GM23248 (cell line): ENCODE data around the gene HSD17B2. TPM values are rescaled to one million over a fixed set of nuclear protein-coding genes. Genes with fewer than 3 reads are reported as not detected.
A peak's percentile ranks its signal among the peaks of the same experiment; 100 is the strongest.

Source experiments
- DNase-seq: peaks from one replicate; pipeline ENCODE4 v3.0.0-alpha.2; 2015
- H2AFZ ChIP-seq: fragments of 200-600 bp; sonication (generic); 2 replicates; pipeline ENCODE4 v1.6.1; 2016; ENCODE audit warnings: antibody characterized with exemption
- H3F3A ChIP-seq: fragments of 200-600 bp; sonication (generic); 2 replicates; pipeline ENCODE4 v1.6.1; 2016; ENCODE audit warnings: mild to moderate bottlenecking, antibody characterized with exemption, mixed run types; ENCODE audit not compliant: insufficient read depth
- H3K27ac ChIP-seq: fragments of 200-600 bp; sonication (generic); 2 replicates; pipeline ENCODE4 v1.5.1; 2016; ENCODE audit warnings: mild to moderate bottlenecking
- H3K27me3 ChIP-seq: fragments of 200-600 bp; sonication (generic); replicated peaks from 2 replicates; pipeline ENCODE4 v1.6.1; 2016; ENCODE audit warnings: mild to moderate bottlenecking; ENCODE audit not compliant: insufficient read depth
- H3K36me3 ChIP-seq: fragments of 200-600 bp; sonication (generic); 2 replicates; pipeline ENCODE4 v1.6.1; 2016; ENCODE audit warnings: low read depth, mild to moderate bottlenecking
- H3K4me1 ChIP-seq: fragments of 200-600 bp; sonication (generic); 2 replicates; pipeline ENCODE4 v1.6.1; 2016; ENCODE audit warnings: mild to moderate bottlenecking; ENCODE audit not compliant: insufficient read depth
- H3K4me2 ChIP-seq: fragments of 200-600 bp; sonication (generic); one replicate; pipeline ENCODE4 v1.6.1; 2016; ENCODE audit warnings: mild to moderate bottlenecking; ENCODE audit not compliant: unreplicated experiment
- H3K4me3 ChIP-seq: fragments of 200-600 bp; sonication (generic); 2 replicates; pipeline ENCODE4 v1.5.1; 2016; ENCODE audit warnings: mild to moderate bottlenecking
- H3K79me2 ChIP-seq: fragments of 200-600 bp; sonication (generic); 2 replicates; pipeline ENCODE4 v1.6.1; 2016; ENCODE audit warnings: mild to moderate bottlenecking; ENCODE audit not compliant: insufficient read depth
- H3K9ac ChIP-seq: fragments of 200-600 bp; sonication (generic); 2 replicates; pipeline ENCODE4 v1.6.1; 2016; ENCODE audit warnings: mild to moderate bottlenecking
- H3K9me2 ChIP-seq: fragments of 200-600 bp; sonication (generic); 2 replicates; pipeline ENCODE4 v1.6.1; 2016; ENCODE audit warnings: mixed run types, mild to moderate bottlenecking, moderate library complexity; ENCODE audit not compliant: insufficient read depth
- H3K9me3 ChIP-seq: fragments of 200-600 bp; sonication (generic); one replicate; pipeline ENCODE4 v1.6.1; 2017; ENCODE audit warnings: low read depth
- H4K20me1 ChIP-seq: fragments of 200-600 bp; sonication (generic); 2 replicates; pipeline ENCODE4 v1.6.0; 2016; ENCODE audit not compliant: insufficient read depth
- EZH2 ChIP-seq: fragments of 200-600 bp; sonication (generic); IDR thresholded peaks from 2 replicates; pipeline ENCODE4 v1.6.1; 2018; ENCODE audit warnings: antibody characterized with exemption, mild to moderate bottlenecking; ENCODE audit not compliant: insufficient read depth, poor library complexity, severe bottlenecking
- EZH2phosphoT487 ChIP-seq: fragments of 200-600 bp; sonication (generic); IDR thresholded peaks from 2 replicates; pipeline ENCODE4 v1.6.1; 2018; ENCODE audit warnings: antibody characterized with exemption, moderate library complexity, mild to moderate bottlenecking, low read depth; ENCODE audit not compliant: insufficient read depth
- WGBS, 2 experiments: methylation state at CpG; one replicate each; pipeline ENCODE4 v1.1.6; 2015 to 2017; ENCODE audit warnings: low lambda C conversion rate in 2 of 2, low coverage in 1 of 2; ENCODE audit errors: missing lambda C conversion rate in 2 of 2; 5-methylcytosine and 5-hydroxymethylcytosine counted together
- in situ Hi-C: fragments of 300-500 bp; cut with MboI; formaldehyde crosslinking; loops from 2 replicates; pipeline ENCODE4 v1.15.0; 2020
- polyA plus RNA-seq: library from polyadenylated mRNA; unstranded; fragments of >200 nt; fragmentation: Nextera tagmentation; extraction: Ambion mirVana; gene quantifications from 2 replicates; pipeline ENCODE4 v1.2.1, GENCODE V29; 2016
- total RNA-seq: library from RNA; depleted of rRNA; stranded (reverse); fragments of >200 nt; shearing (Covaris generic); gene quantifications from 2 replicates; pipeline ENCODE4 v1.2.3, GENCODE V29; 2014

HSD17B2 gene
- total and polyA plus RNA-seq, 2 experiments from 2014 or later, result not detected

- H2AFZ ChIP-seq, result no peak overlapping the region; the same call in 1 of the 2 replicates
- WGBS, 2 experiments, result 91 to 99% methylated on average over 10 of the region's 10 CpGs
- H3K27me3 ChIP-seq, result no peaks in the 10 kb centered on the region
- H3K4me1 ChIP-seq, result peaks cover 30% of the 10 kb centered on the region
- no peaks in the 10 kb centered on the region for H3K9me2 ChIP-seq
- no peaks in the 10 kb centered on the region for H3K79me2 ChIP-seq
- peak overlapping the region; percentile 24; the same call in 1 of the 2 replicates for H3K9ac ChIP-seq
- peak overlapping the region; percentile 67 for H3K27ac ChIP-seq
- H3K4me3 ChIP-seq, result no peak overlapping the region
- H3K4me2 ChIP-seq, result peak overlapping the region; percentile 19
- no peaks in the 10 kb centered on the region for H3K36me3 ChIP-seq
- no peaks in the 10 kb centered on the region for H4K20me1 ChIP-seq
- TF ChIP-seq EZH2 (no peak), EZH2phosphoT487 (no peak)
- no peaks in the 10 kb centered on the region for H3K9me3 ChIP-seq
- no peak for DNase-seq
- in situ Hi-C loops, result no loop called here
- H3F3A ChIP-seq, result peaks cover 22% of the 10 kb centered on the region
These were observed 32.8 kb downstream of the HSD17B2 start for GRCh38 chr16:82067804-82068325.

- Histone ChIP-seq H3K4me2 (peak overlapping the region; percentile 29), H3K4me3 (no peak overlapping the region), H3K9me2 (no peaks in the 10 kb centered on the region), H3K27me3 (no peaks in the 10 kb centered on the region), H3K9me3 (no peaks in the 10 kb centered on the region), H3K27ac (peak overlapping the region; percentile 46), H3F3A (peaks cover 17% of the 10 kb centered on the region), H3K9ac (no peak overlapping the region), H3K79me2 (no peaks in the 10 kb centered on the region), H3K4me1 (peaks cover 30% of the 10 kb centered on the region), H2AFZ (no peak overlapping the region), H3K36me3 (no peaks in the 10 kb centered on the region), H4K20me1 (no peaks in the 10 kb centered on the region)
- peak; percentile 92 for DNase-seq
- WGBS, 2 experiments, result 42 to 47% methylated on average over 4 of the region's 4 CpGs
- in situ Hi-C loops, result no loop called here
- no peak for TF ChIP-seq EZH2phosphoT487
- TF ChIP-seq EZH2, result no peak
These were observed 35.8 kb downstream of the HSD17B2 start for GRCh38 chr16:82070656-82071369.

- Histone ChIP-seq H3K36me3 (no peaks in the 10 kb centered on the region), H3K4me3 (no peak overlapping the region), H3F3A (peaks cover 17% of the 10 kb centered on the region), H4K20me1 (no peaks in the 10 kb centered on the region), H3K9ac (no peak overlapping the region), H2AFZ (no peak overlapping the region), H3K27me3 (no peaks in the 10 kb centered on the region), H3K4me2 (peak overlapping the region; percentile 29), H3K27ac (peak overlapping the region; percentile 46), H3K9me2 (no peaks in the 10 kb centered on the region), H3K9me3 (no peaks in the 10 kb centered on the region), H3K4me1 (peaks cover 30% of the 10 kb centered on the region), H3K79me2 (no peaks in the 10 kb centered on the region)
- in situ Hi-C loops, result no loop called here
- WGBS, 2 experiments, result 78 to 80% methylated on average over 4 of the region's 4 CpGs
- peak; percentile 13 for DNase-seq
- TF ChIP-seq EZH2 (no peak), EZH2phosphoT487 (no peak)
These were observed 36.4 kb downstream of the HSD17B2 start for GRCh38 chr16:82071421-82071820.

- H3K9ac ChIP-seq, result no peak overlapping the region
- 87 to 88% methylated on average over 1 of the region's 1 CpG for WGBS, 2 experiments
- H3K9me3 ChIP-seq, result no peaks in the 10 kb centered on the region
- no peak overlapping the region for H3K4me2 ChIP-seq
- no peaks in the 10 kb centered on the region for H3K36me3 ChIP-seq
- H3K79me2 ChIP-seq, result no peaks in the 10 kb centered on the region
- no peak overlapping the region for H2AFZ ChIP-seq
- peaks cover 23% of the 10 kb centered on the region for H3K4me1 ChIP-seq
- H3K27me3 ChIP-seq, result no peaks in the 10 kb centered on the region
- peaks cover 14% of the 10 kb centered on the region for H3F3A ChIP-seq
- H3K27ac ChIP-seq, result no peak overlapping the region
- no peak for DNase-seq
- TF ChIP-seq EZH2phosphoT487 (no peak), EZH2 (no peak)
- H3K9me2 ChIP-seq, result no peaks in the 10 kb centered on the region
- in situ Hi-C loops, result no loop called here
- no peaks in the 10 kb centered on the region for H4K20me1 ChIP-seq
- H3K4me3 ChIP-seq, result no peak overlapping the region
These were observed 37.3 kb downstream of the HSD17B2 start for GRCh38 chr16:82072313-82072712.
